HG02571 (cell line): Measurements from ENCODE around the gene ST6GALNAC4.
"Not testable (repeated sequence)": the region's sequence is repeated elsewhere in the genome, so short reads cannot be mapped to it uniquely, and the experiment has no call there.

Source experiments
- ATAC-seq: cut with Tn5 transposase; IDR thresholded peaks from one replicate; pipeline ENCODE4 v1.9.1; 2021; ENCODE audit warnings: mild to moderate bottlenecking, moderate library complexity; ENCODE audit not compliant: unreplicated experiment

The ST6GALNAC4 gene

GRCh38 chr9:127874301-127875221 lies 42.3 kb downstream of the ST6GALNAC4 start:
- ATAC-seq, result no peak

GRCh38 chr9:127873886-127874285 lies 43.0 kb downstream of the ST6GALNAC4 start:
- ATAC-seq, result no peak

DNA sequence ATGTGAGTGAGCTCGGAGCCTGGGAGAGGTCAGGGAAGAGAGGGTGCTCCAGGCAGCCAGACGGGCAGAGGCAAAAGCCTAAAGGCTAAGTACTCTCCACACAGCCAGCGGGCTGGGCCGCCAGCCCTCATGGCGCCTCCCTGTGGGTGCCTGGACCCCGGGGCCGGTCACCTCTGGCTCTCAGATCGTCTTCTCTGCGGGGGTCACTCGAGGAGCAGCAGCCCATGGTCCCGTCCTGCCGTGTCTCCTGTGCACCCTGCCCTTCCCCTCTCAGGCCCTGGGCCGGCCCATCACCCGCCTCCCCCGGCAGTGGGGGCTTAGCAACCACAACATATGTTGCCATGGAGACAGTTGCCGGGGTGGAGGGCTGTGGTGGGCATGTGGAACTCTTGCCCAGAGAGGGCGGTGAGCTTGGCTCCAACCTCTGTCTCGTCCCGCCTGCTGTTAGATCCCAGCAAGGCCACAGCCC lies 43.6 kb downstream of the ST6GALNAC4 start:
- no peak for ATAC-seq

DNA sequence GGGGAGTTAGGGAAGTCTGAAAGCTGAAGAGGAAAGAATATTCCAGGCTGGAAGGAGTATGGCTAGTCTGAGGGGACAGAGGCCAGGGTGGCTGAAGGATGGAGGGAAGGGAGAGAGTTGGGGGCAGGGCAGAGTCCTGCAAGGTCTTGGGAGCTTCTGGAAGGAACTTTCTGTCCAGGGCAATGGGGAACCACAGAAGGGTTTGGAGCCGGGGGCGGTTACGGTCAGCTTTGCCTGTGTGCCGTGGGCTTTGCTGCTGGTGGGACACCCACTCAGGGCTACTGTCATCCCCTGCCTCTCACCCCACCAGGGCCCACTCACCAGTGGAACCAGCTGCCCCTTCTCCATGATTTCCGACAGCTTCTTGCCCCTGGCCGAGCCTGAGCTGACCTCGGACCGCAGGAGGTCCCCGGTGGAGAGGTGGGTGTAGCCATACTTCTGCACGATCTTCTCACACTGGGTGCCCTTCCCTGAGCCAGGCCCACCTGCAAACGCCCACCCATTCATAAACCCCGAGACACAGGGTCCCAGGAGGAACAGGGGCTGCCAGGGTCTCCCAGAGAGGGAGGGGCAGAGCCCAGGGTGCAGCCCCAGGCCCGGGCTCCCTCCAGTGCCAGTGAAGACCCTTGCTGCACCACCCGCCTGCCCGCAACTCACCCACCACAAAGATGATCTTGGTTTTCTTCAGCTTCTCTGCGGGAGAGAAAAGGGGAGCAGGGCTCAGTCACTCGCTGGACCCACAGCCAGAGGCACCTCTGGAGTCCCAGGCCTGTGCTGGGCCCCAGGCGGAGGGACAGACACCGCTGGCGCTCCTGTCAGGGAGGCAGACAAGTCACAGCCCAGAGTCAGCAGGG lies 44.2 kb downstream of the ST6GALNAC4 start:
- ATAC-seq, result no peak

- ATAC-seq, result no peak
Observed at GRCh38 chr9:127871531-127871930, 45.3 kb downstream of the ST6GALNAC4 start.

GRCh38 chr9:127870887-127871286 lies 46.0 kb downstream of the ST6GALNAC4 start:
- ATAC-seq, result no peak

- not testable (repeated sequence) for ATAC-seq
Observed at GRCh38 chr9:127870153-127870491, 46.7 kb downstream of the ST6GALNAC4 start.

DNA sequence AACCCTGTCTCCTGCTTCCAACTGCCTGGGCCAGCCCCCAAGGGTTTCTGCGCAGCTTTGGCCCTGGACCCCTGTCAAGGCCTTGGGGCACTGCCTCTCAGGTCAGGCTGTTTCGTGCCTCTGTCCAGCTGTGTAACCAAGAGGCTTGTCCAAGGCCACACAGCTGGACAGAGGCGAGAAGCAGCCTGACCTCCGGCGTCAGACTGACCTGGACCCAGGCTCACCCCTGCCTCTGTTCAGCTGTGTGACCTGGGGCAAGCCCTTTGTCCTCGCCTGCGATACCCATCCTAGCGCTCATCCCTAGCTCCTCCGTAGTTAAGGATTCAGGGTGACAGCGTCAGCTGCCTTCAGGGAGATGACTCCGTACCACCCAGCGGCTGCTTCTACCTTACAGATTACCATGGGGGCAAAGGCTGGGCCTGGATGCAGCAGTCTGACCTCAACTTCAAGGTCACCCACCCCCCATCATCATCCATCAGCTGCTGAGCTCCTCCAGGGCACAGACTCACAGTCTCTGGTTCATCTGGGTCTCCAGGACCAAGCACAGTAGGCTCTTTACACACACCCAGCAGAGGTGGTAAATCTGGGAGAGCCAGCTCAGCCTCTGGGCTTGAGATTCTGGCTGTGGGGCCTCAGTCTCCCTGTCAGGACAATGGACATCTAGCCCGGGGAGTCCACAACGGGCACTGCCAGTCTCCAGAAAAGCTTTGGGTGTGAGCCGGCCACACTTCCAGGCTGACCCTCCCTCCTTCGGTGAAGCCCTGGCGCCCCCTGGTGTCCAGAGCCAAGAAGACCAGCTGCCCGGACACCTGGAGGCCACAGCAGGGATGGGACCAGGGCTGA lies 47.3 kb downstream of the ST6GALNAC4 start:
- ATAC-seq, result no peak

DNA sequence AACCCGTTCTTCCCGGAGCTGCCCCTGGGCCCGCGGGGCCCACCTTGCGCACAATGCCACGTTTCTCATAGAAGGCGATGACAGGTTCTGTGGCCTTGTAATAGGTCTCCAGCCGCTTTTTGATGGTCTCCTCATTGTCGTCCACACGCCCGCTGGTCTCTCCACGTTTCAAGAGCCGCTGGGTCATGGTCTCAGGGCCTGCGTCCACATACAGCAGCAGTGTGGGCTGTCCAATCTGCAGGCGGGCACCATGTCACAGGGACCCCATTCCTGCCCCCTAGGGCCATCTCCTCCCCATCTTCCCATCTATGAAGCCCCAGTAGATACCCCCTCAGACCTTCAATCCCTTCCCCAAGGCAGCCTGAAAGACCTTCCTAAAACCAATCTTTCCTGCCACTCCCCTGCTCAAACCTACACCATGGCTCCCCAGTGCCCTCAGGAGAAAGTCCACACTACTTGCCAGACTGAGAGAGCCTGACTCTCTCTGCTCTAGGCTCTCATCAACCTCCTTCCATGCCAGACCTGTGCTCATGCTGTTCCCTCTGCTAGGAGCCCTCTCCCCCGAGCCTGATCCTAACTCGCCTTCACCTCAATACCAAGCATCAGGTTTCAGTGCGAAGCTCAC lies 48.5 kb downstream of the ST6GALNAC4 start:
- no peak for ATAC-seq

DNA sequence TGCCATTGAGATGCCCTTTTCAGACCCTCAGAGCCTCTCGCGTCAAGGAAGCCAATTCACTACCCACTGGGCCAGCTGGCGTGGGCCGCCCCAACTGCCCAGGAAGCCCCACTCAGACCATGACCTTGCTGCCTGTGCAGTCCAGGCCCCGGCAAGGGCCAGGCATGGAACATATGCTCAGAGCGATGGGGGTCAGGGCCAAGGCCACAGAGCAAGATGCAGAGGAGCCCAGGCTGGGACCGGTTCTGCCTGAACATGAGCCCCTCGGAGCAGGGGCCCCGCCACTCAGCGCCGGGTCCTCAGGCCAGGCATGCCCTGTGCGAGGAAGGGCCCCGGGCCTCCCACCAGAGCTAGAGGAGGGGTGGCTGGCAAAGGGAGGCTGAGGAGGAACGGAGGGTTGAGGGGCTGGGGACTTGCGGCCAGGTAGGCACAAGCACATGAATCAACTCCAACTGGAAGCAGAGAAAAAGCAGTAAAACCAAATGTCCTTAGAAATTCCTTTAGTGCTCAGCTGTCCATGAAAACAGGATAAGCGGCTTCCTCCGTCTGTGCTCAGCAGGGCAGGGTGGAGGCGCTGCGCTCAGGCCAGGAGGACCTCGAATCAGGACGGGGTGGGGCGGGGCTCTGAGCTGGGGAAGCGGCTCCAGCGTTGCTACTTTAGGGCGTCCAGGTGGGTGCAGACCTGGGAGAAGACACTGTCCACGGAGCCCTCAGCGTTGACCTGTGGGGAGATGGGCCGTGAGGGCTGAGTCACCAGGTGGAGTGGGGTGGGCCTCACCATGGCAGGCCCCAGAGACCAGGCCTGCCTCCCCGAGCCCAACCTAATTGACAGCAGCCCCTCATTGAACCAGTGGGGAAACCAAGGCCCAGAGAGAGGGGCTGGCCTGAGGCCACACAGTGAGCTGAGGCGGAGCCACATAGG lies 49.2 kb downstream of the ST6GALNAC4 start:
- ATAC-seq, result no peak

GRCh38 chr9:127866535-127866934 lies 50.3 kb downstream of the ST6GALNAC4 start:
- no peak for ATAC-seq

DNA sequence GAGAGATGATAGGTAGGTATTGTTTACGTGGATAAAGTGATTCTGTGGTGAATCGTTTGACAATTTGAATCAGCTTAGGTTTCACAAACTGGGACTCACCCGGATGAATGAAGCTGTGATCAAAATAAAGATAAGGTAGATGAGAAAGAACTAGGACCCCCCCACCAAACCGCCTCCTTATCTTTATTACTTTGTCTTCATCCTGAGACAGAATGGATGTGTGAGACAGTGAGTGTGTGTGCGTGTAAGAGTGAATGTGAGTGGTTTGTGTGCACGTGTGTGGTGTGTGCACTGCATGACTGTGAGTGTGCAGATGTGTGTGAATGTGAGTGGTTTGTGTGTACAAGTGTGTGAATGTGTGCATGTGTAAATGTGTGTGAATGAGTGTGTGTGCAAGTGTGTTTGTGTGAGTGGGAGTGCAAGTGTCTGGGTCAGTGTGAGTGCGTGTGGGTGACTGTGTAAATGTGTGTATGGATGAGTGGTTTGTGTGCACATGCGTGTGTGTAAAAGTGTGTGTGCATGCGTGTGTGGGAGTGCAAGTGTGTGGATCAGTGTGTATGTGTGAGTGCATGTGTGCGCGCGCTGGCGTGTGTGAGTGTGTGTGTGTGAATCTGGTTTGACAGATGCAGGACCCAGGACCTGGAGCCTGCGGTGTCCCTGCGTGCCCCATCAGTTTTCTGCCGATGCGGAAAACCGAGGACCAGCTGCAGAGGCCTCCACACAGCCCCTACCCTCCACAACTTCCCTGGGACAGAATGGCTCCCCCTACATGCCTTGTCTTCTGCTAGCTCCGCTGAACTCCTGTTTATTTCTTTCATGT lies 51.0 kb downstream of the ST6GALNAC4 start:
- ATAC-seq, result no peak

GRCh38 chr9:127863191-127863621 lies 53.6 kb downstream of the ST6GALNAC4 start:
- no peak for ATAC-seq

GRCh38 chr9:127862075-127863011 lies 54.5 kb downstream of the ST6GALNAC4 start:
- no peak for ATAC-seq

GRCh38 chr9:127860779-127861178 lies 56.1 kb downstream of the ST6GALNAC4 start:
- ATAC-seq, result no peak

DNA sequence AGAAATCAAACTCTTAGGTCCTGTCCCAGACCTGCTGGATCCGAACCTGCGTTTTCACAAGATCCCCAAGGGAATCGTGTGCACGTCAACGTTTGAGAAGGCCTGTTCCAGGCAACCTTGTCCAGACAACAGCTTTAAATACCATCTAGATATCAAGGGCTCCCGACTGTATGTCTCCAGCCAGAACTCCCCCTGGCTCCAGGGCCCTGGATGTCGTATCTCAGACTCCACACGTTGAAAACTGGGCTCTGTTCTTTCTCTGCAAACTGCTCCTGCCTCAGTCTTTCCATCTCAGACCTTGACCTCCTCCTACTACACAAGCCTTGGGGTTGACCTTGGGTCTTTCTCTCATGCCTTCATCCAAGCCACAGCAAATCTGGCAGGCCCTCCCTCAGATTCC lies 56.6 kb downstream of the ST6GALNAC4 start:
- no peak for ATAC-seq

DNA sequence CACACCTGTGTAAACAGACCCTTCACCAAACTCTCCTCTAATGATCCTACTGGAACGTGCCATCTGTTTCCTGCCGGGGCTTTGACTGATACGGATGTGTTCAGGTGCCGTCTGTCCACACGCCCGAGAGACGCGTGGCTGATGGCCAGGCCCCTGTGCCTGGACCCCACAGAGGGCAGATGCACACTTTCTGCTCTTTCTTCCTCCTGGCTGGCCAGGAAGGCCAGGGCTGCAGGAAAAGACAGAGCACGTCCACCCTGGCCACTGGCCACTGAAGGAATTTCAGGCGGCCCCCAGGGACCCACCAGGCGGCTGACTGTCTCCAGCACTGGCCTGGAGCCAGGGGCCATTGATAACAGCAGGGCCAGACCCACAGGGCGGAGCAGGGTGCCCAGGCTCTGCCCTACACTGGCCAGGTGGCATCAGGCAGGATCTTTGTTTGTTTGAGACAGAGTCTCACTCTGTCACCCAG lies 58.8 kb downstream of the ST6GALNAC4 start:
- no peak for ATAC-seq
